ENCODE data around the gene GJC2.

GJC2 gene

GRCh38 chr1:228194436-228194835 is 44.7 kb downstream of the GJC2 start:
- no peak overlapping the region for H3K4ac ChIP-seq (ENCODE audit: low read length)
- peaks cover 0 to 23% of the 10 kb centered on the region in 2 donors for H3K9me3 ChIP-seq (replicated peaks in 1 of 2; ENCODE audit: control insufficient read depth in 2 of 2, insufficient read depth in 1 of 2, low read depth in 1 of 2, low read length in 2 of 2)
- no peak overlapping the region for H3K4me3 ChIP-seq (ENCODE audit: low read length in 2 of 2)
- H3K4me2 ChIP-seq (ENCODE audit: insufficient read depth, low read length, poor library complexity, severe bottlenecking) = no peak overlapping the region
- H3K9ac ChIP-seq (ENCODE audit: low read depth, low read length, poor library complexity) = no peak overlapping the region
- H3K36me3 ChIP-seq (replicated peaks in 1 of 2; ENCODE audit: control insufficient read depth in 2 of 2, insufficient read depth in 2 of 2, low read length in 2 of 2) = no peaks in the 10 kb centered on the region
- H2BK120ac ChIP-seq (ENCODE audit: low read depth, low read length) = no peak overlapping the region
- H3K79me1 ChIP-seq (ENCODE audit: low read depth, low read length) = peaks cover 3% of the 10 kb centered on the region
- H3K23ac ChIP-seq (ENCODE audit: low read depth, low read length, poor library complexity) = no peak overlapping the region
- WGBS, 2 donors (ENCODE audit: extremely low coverage in 2 of 2, insufficient read length in 2 of 2, insufficient replicate concordance in 1 of 2) = no CpG with 5 or more reads among the region's 3 CpGs
- H3K4me1 ChIP-seq (ENCODE audit: control insufficient read depth in 2 of 2, insufficient read depth in 1 of 2, low read depth in 1 of 2, low read length in 2 of 2) = peaks cover 0 to 9% of the 10 kb centered on the region in 2 donors
- H2BK15ac ChIP-seq (ENCODE audit: low read length) = no peak overlapping the region
- no peak for DNase-seq (ENCODE audit: low spot score)
- no peak overlapping the region for H2BK5ac ChIP-seq (ENCODE audit: low read length)
- H2BK12ac ChIP-seq (ENCODE audit: low read length) = no peak overlapping the region
- no peak overlapping the region for H2AK5ac ChIP-seq (ENCODE audit: low read depth, low read length)
- H3K27me3 ChIP-seq (ENCODE audit: control insufficient read depth in 3 of 3, insufficient read depth in 3 of 3, low read depth in 1 of 3, low read length in 3 of 3) = no peaks in the 10 kb centered on the region
- no peak overlapping the region for H2AFZ ChIP-seq (ENCODE audit: low read length)
- no peak overlapping the region for H3K18ac ChIP-seq (ENCODE audit: low read length)
- H4K8ac ChIP-seq (ENCODE audit: low read depth, low read length) = no peak overlapping the region
- no peak overlapping the region for H3K14ac ChIP-seq (ENCODE audit: low read length)
- H4K91ac ChIP-seq (ENCODE audit: low read depth, low read length, poor library complexity) = no peak overlapping the region
- H3K27ac ChIP-seq (replicated peaks; ENCODE audit: low read length) = no peak overlapping the region

DNA sequence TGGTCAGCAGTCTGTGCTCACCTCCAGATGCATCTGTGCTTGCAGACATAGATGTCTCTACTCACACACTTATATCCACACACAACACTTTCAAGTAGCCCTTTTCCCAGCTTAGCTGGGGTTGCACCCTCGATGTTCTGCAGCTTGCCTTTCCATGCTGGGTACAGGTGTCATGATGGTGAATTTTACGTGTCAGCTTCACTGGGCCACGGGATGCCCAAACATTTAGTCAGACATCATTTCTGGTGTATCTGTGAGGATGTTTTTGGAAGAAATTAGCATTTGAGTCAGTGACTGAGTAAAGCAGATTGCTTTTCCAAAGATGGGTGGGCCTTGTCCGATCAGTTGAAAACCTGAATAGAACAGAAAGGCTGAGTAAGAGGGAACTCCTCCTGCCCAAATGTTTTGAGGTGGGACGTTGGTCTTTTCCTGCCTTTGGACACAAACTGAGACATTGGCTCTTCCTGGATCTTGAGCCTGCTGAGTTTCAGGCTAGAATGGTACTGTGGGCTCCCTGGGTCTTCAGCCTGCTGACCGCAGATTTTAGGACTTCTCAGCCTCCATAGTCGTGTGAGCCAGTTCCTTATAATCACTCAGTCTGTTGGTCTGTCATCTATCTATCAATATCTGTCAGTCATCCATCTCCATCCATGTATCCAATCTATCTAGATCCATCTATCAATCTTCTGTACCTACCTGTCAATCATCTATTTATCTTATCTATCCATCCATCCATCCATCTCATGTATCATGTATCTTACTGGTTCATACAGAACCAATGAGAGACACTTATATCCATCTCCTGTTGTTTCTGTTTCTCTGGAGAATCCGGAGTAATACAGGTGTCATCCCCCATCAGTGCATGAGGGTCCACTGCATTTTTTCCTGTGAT is 45.4 kb downstream of the GJC2 start:
- Histone ChIP-seq H3K36me3 (replicated peaks in 1 of 2; ENCODE audit: control insufficient read depth in 2 of 2, insufficient read depth in 2 of 2, low read length in 2 of 2) (no peaks in the 10 kb centered on the region), H3K23ac (ENCODE audit: low read depth, low read length, poor library complexity) (no peak overlapping the region), H2AK5ac (ENCODE audit: low read depth, low read length) (no peak overlapping the region), H2BK5ac (ENCODE audit: low read length) (no peak overlapping the region), H3K27ac (replicated peaks; ENCODE audit: low read length) (no peak overlapping the region), H3K4me3 (ENCODE audit: low read length in 2 of 2) (no peak overlapping the region), H3K79me1 (ENCODE audit: low read depth, low read length) (peaks cover 3% of the 10 kb centered on the region), H4K8ac (ENCODE audit: low read depth, low read length) (no peak overlapping the region), H3K9me3 (replicated peaks in 1 of 2; ENCODE audit: control insufficient read depth in 2 of 2, insufficient read depth in 1 of 2, low read depth in 1 of 2, low read length in 2 of 2) (peaks cover 0 to 29% of the 10 kb centered on the region in 2 donors), H3K9ac (ENCODE audit: low read depth, low read length, poor library complexity) (no peak overlapping the region), H3K4me1 (ENCODE audit: control insufficient read depth in 2 of 2, insufficient read depth in 1 of 2, low read depth in 1 of 2, low read length in 2 of 2) (peaks cover 0 to 9% of the 10 kb centered on the region in 2 donors), H3K4me2 (ENCODE audit: insufficient read depth, low read length, poor library complexity, severe bottlenecking) (no peak overlapping the region), H3K14ac (ENCODE audit: low read length) (no peak overlapping the region), H2BK15ac (ENCODE audit: low read length) (no peak overlapping the region), H2AFZ (ENCODE audit: low read length) (no peak overlapping the region), H4K91ac (ENCODE audit: low read depth, low read length, poor library complexity) (no peak overlapping the region), H3K18ac (ENCODE audit: low read length) (no peak overlapping the region), H3K4ac (ENCODE audit: low read length) (no peak overlapping the region), H2BK12ac (ENCODE audit: low read length) (no peak overlapping the region), H2BK120ac (ENCODE audit: low read depth, low read length) (no peak overlapping the region), H3K27me3 (ENCODE audit: control insufficient read depth in 3 of 3, insufficient read depth in 3 of 3, low read depth in 1 of 3, low read length in 3 of 3) (no peaks in the 10 kb centered on the region)
- no peak for DNase-seq (ENCODE audit: low spot score)
- WGBS, 2 donors (ENCODE audit: extremely low coverage in 2 of 2, insufficient read length in 2 of 2, insufficient replicate concordance in 1 of 2) = no CpG with 5 or more reads among the region's 8 CpGs

DNA sequence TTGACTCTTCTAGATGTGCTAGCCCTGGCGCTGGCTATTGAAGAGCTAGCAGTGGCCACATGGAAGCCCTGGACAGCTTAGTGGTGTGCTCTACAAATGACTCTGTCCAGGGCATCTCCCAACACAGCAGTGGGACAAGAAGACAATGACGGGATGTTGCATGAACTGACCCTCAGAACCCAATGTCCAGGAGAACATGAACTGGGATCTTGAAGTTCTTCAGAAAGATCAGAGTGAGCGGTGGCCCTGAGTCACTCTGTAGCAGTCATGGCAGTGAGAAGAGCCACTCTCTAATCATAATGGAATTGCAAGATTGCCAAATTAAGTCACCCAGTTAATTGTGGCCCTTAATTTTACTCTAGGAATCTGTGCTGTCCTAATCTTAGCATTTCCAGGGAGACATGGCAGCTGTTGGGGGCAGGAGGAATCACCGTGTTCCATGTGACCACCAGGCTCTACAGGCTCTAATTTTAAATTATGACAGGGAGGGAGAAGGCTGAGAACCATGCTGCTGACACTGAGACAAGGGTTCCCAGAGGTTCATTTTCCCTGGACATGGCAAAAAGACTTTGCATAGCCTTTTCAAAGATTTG is 47.9 kb downstream of the GJC2 start:
- H3K79me1 ChIP-seq (ENCODE audit: low read depth, low read length) = peaks cover 1% of the 10 kb centered on the region
- peaks cover 0 to 9% of the 10 kb centered on the region in 2 donors for H3K4me1 ChIP-seq (ENCODE audit: control insufficient read depth in 2 of 2, insufficient read depth in 1 of 2, low read depth in 1 of 2, low read length in 2 of 2)
- H3K14ac ChIP-seq (ENCODE audit: low read length) = no peak overlapping the region
- H2BK15ac ChIP-seq (ENCODE audit: low read length) = no peak overlapping the region
- H2BK120ac ChIP-seq (ENCODE audit: low read depth, low read length) = no peak overlapping the region
- H2BK5ac ChIP-seq (ENCODE audit: low read length) = no peak overlapping the region
- H4K91ac ChIP-seq (ENCODE audit: low read depth, low read length, poor library complexity) = no peak overlapping the region
- H3K4me2 ChIP-seq (ENCODE audit: insufficient read depth, low read length, poor library complexity, severe bottlenecking) = no peak overlapping the region
- no peak overlapping the region for H3K23ac ChIP-seq (ENCODE audit: low read depth, low read length, poor library complexity)
- H2BK12ac ChIP-seq (ENCODE audit: low read length) = no peak overlapping the region
- no peak overlapping the region for H2AFZ ChIP-seq (ENCODE audit: low read length)
- H4K8ac ChIP-seq (ENCODE audit: low read depth, low read length) = no peak overlapping the region
- no peaks in the 10 kb centered on the region for H3K36me3 ChIP-seq (replicated peaks in 1 of 2; ENCODE audit: control insufficient read depth in 2 of 2, insufficient read depth in 2 of 2, low read length in 2 of 2)
- no peaks in the 10 kb centered on the region for H3K27me3 ChIP-seq (ENCODE audit: control insufficient read depth in 3 of 3, insufficient read depth in 3 of 3, low read depth in 1 of 3, low read length in 3 of 3)
- no peak overlapping the region for H3K4ac ChIP-seq (ENCODE audit: low read length)
- no peak overlapping the region for H2AK5ac ChIP-seq (ENCODE audit: low read depth, low read length)
- peaks cover 2 to 29% of the 10 kb centered on the region in 2 donors for H3K9me3 ChIP-seq (replicated peaks in 1 of 2; ENCODE audit: control insufficient read depth in 2 of 2, insufficient read depth in 1 of 2, low read depth in 1 of 2, low read length in 2 of 2)
- WGBS, 2 donors (ENCODE audit: extremely low coverage in 2 of 2, insufficient read length in 2 of 2, insufficient replicate concordance in 1 of 2) = no CpG with 5 or more reads among the region's 4 CpGs
- no peak overlapping the region for H3K9ac ChIP-seq (ENCODE audit: low read depth, low read length, poor library complexity)
- no peak overlapping the region for H3K27ac ChIP-seq (replicated peaks; ENCODE audit: low read length)
- no peak for DNase-seq (ENCODE audit: low spot score)
- H3K18ac ChIP-seq (ENCODE audit: low read length) = no peak overlapping the region
- H3K4me3 ChIP-seq (ENCODE audit: low read length in 2 of 2) = no peak overlapping the region

DNA sequence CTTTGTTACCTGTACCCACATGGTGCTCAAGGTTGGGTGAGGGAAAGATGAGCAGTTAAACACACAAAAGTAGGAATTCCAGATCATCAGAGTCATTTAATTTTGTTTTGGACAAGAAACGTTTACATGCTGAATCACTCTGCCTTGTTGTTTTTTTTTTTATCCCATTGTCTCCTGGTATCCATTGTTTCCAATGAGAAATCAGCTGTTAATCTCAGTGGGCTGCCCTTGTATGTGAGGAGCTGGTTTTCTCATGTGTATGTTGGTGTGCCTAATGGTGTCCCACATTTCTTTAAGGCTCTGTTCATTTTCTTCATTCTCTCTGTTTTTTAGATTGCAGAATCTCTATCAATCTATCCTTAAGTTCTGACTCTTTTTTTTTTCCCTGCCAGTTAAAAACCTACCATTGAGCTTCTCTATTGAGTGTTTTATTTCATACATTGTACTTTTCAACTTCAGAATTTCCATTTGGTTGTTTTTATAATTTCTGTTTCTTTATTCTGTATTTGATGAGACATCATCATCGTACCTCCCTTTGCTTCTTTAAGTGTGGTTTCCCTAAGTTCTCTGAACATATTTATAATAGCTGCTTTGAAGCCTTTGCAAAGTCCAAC is 49.4 kb downstream of the GJC2 start:
- Histone ChIP-seq H3K27me3 (ENCODE audit: control insufficient read depth in 3 of 3, insufficient read depth in 3 of 3, low read depth in 1 of 3, low read length in 3 of 3) (no peaks in the 10 kb centered on the region), H3K23ac (ENCODE audit: low read depth, low read length, poor library complexity) (no peak overlapping the region), H3K18ac (ENCODE audit: low read length) (no peak overlapping the region), H3K4me1 (ENCODE audit: control insufficient read depth in 2 of 2, insufficient read depth in 1 of 2, low read depth in 1 of 2, low read length in 2 of 2) (peaks cover 0 to 7% of the 10 kb centered on the region in 2 donors), H2BK120ac (ENCODE audit: low read depth, low read length) (no peak overlapping the region), H3K4me3 (ENCODE audit: low read length in 2 of 2) (no peak overlapping the region), H3K9ac (ENCODE audit: low read depth, low read length, poor library complexity) (no peak overlapping the region), H3K4ac (ENCODE audit: low read length) (no peak overlapping the region), H2BK5ac (ENCODE audit: low read length) (no peak overlapping the region), H3K14ac (ENCODE audit: low read length) (no peak overlapping the region), H4K8ac (ENCODE audit: low read depth, low read length) (no peak overlapping the region), H2AFZ (ENCODE audit: low read length) (no peak overlapping the region), H3K4me2 (ENCODE audit: insufficient read depth, low read length, poor library complexity, severe bottlenecking) (no peak overlapping the region), H2AK5ac (ENCODE audit: low read depth, low read length) (no peak overlapping the region), H3K79me1 (ENCODE audit: low read depth, low read length) (peaks cover 1% of the 10 kb centered on the region), H4K91ac (ENCODE audit: low read depth, low read length, poor library complexity) (no peak overlapping the region), H3K36me3 (replicated peaks in 1 of 2; ENCODE audit: control insufficient read depth in 2 of 2, insufficient read depth in 2 of 2, low read length in 2 of 2) (no peaks in the 10 kb centered on the region), H3K27ac (replicated peaks; ENCODE audit: low read length) (no peak overlapping the region), H2BK12ac (ENCODE audit: low read length) (no peak overlapping the region), H2BK15ac (ENCODE audit: low read length) (no peak overlapping the region), H3K9me3 (replicated peaks in 1 of 2; ENCODE audit: control insufficient read depth in 2 of 2, insufficient read depth in 1 of 2, low read depth in 1 of 2, low read length in 2 of 2) (peaks cover 2 to 29% of the 10 kb centered on the region in 2 donors)
- WGBS, 2 donors (ENCODE audit: extremely low coverage in 2 of 2, insufficient read length in 2 of 2, insufficient replicate concordance in 1 of 2) = no CpG with 5 or more reads among the region's 2 CpGs
- no peak for DNase-seq (ENCODE audit: low spot score)
